WERI-Rb-1 (cell line): ENCODE measurements around the gene KIAA1328.
"Not testable (repeated sequence)": the region's sequence is repeated elsewhere in the genome, so short reads cannot be mapped to it uniquely, and the experiment has no call there.

Source experiments
- DNase-seq: peaks from one replicate; pipeline ENCODE4 v3.0.0-alpha.2; 2020
- H3K27ac ChIP-seq: fragments of 250-450 bp; sonication (Bioruptor Pico); 2 replicates; pipeline ENCODE4 v1.5.1; 2020; ENCODE audit warnings: mild to moderate bottlenecking, moderate library complexity
- H3K27me3 ChIP-seq: fragments of 250-450 bp; sonication (Bioruptor Pico); 2 replicates; pipeline ENCODE4 v1.5.1; 2021; ENCODE audit warnings: mild to moderate bottlenecking, low read depth, moderate library complexity; ENCODE audit not compliant: insufficient read depth, severe bottlenecking
- H3K36me3 ChIP-seq: fragments of 250-450 bp; sonication (Bioruptor Pico); 2 replicates; pipeline ENCODE4 v1.5.1; 2020; ENCODE audit warnings: mild to moderate bottlenecking, moderate library complexity
- H3K4me3 ChIP-seq: 2 replicates; pipeline ENCODE4 v1.5.1; 2011; ENCODE audit warnings: low read depth, mild to moderate bottlenecking, control low read depth, low read length
- H3K9me3 ChIP-seq: fragments of 250-450 bp; sonication (Bioruptor Pico); 2 replicates; pipeline ENCODE4 v1.5.1; 2021; ENCODE audit warnings: mild to moderate bottlenecking, moderate library complexity; ENCODE audit not compliant: severe bottlenecking
- TF ChIP-seq, protein P1 (sequence below): IDR thresholded peaks from 2 replicates; pipeline ENCODE4 v1.5.1; 2011; ENCODE audit warnings: low read depth, mild to moderate bottlenecking, control low read depth, inconsistent platforms, low read length

Gene KIAA1328

DNA sequence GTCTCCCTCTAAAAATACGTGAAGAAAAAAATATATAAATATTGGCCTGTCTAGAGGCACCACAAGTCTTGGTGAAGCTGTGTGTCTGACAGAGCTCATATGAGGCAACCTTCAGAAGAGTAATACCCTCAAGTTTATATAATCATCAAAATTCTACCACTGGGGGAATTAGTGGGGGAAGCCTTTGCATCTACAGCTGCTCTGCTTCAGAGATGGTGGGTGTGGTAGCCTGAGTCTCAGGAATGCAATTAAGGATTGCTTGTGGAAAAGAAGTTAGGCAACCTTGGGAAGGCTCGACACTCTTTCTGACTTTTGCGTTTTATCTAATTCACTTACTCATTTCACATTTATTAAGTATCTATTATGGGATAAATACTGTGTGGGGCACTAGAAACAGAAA, 17.5 kb upstream of the KIAA1328 start:
- TF ChIP-seq, protein P1, sequence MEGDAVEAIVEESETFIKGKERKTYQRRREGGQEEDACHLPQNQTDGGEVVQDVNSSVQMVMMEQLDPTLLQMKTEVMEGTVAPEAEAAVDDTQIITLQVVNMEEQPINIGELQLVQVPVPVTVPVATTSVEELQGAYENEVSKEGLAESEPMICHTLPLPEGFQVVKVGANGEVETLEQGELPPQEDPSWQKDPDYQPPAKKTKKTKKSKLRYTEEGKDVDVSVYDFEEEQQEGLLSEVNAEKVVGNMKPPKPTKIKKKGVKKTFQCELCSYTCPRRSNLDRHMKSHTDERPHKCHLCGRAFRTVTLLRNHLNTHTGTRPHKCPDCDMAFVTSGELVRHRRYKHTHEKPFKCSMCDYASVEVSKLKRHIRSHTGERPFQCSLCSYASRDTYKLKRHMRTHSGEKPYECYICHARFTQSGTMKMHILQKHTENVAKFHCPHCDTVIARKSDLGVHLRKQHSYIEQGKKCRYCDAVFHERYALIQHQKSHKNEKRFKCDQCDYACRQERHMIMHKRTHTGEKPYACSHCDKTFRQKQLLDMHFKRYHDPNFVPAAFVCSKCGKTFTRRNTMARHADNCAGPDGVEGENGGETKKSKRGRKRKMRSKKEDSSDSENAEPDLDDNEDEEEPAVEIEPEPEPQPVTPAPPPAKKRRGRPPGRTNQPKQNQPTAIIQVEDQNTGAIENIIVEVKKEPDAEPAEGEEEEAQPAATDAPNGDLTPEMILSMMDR = no peak
- Histone ChIP-seq H3K9me3 (no peaks in the 10 kb centered on the region), H3K4me3 (no peak overlapping the region), H3K27me3 (no peaks in the 10 kb centered on the region), H3K27ac (no peak overlapping the region), H3K36me3 (peaks cover 38% of the 10 kb centered on the region)
- DNase-seq = no peak

DNA sequence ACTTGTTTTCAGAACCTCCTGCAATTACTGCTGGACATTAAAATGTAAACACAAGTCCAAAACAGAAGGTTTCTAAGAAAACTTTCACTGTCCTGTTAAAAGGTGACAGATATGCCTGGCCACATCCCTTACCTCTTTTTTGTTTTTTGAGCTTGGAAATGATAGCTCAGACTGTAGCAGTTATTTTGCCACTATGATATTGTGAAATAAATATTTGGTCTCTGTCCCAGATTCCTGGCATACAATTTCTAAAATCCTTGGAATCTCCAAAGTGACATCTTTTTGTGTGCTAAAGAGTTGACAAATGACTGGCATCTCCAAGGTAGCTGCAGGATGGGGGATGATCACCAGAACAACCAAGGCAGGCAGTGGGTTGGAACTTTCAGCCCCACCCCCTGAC, 17.0 kb upstream of the KIAA1328 start:
- no peak for DNase-seq
- H3K4me3 ChIP-seq = no peak overlapping the region
- peaks cover 36% of the 10 kb centered on the region for H3K36me3 ChIP-seq
- no peaks in the 10 kb centered on the region for H3K27me3 ChIP-seq
- no peak overlapping the region for H3K27ac ChIP-seq
- TF ChIP-seq, protein P1 = no peak
- no peaks in the 10 kb centered on the region for H3K9me3 ChIP-seq

DNA sequence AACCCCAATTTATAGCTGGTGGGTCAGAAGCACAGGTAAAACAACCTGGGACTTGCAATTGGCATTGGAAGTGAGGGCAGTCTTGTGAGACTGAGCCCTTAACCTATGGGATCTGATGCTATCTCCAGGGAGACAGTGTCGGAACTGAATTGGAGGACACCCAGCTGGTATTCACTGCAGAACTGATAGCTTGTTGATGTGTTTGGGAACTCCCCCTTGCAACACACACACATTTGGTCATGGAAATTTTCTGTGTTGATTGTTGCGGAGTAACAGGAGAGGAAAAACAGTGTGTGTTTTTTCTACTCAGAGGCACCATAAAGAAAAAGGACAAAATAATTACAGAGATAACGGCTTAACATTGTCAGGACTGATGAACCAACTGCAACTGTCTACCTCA, 16.2 kb upstream of the KIAA1328 start:
- Histone ChIP-seq H3K36me3 (peaks cover 37% of the 10 kb centered on the region), H3K27ac (no peak overlapping the region), H3K27me3 (no peaks in the 10 kb centered on the region), H3K9me3 (no peaks in the 10 kb centered on the region), H3K4me3 (no peak overlapping the region)
- DNase-seq = no peak
- TF ChIP-seq, protein P1 = no peak

DNA sequence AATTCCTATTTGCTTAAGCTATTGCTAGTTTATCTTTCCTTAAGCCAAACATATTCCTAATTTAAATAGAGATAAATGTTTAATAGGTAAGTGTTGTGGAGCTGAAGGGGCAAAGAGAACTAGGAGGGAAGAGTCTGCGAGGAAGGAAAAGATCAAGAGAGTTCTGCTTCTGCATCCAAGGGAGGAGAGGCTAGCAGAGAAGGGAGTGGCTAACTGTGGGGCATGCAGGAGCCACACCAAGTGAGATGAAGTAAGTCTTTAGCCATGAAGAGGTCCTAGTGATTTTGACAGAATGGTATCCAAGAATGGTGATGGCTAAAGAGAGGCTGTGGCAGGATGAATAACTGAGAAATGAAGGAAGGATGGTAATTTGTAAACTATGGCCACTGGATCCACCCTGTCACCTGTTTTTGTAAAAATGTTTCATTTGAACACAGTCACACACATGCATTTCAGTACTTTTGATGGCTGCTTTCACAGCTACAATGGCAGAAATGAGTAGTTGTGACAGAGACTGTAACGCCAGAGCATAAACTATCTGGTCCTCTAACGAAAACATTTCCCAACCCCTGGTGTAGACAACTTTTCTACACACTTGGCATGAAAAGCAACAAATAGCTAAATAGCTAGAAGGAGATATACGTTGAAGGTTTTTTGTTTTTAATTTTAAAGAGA, 15.7 kb upstream of the KIAA1328 start:
- peaks cover 36% of the 10 kb centered on the region for H3K36me3 ChIP-seq
- DNase-seq = no peak
- H3K27ac ChIP-seq = no peak overlapping the region
- H3K4me3 ChIP-seq = no peak overlapping the region
- TF ChIP-seq, protein P1 = no peak
- no peaks in the 10 kb centered on the region for H3K9me3 ChIP-seq
- no peaks in the 10 kb centered on the region for H3K27me3 ChIP-seq

DNA sequence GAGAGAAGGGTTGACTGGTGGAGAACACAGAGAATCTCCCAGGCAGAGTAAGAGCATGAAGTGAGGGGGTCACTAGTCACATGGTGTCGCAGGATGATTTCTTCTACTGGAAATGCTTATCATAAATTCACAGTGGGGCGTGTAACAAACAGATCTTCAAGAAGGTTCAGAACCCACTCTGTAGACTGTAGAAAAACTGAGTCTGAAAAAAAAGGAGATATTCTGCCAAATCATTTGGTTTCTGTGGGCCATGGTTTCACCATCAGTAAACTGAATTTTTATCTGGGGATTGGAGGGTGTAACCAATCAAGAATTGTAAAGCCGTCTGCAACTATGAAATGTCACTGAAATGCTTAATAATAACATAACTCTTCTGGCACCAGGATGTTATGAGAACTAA, 15.1 kb upstream of the KIAA1328 start:
- no peak overlapping the region for H3K27ac ChIP-seq
- TF ChIP-seq, protein P1 = no peak
- no peaks in the 10 kb centered on the region for H3K9me3 ChIP-seq
- DNase-seq = no peak
- H3K4me3 ChIP-seq = no peak overlapping the region
- H3K36me3 ChIP-seq = peaks cover 34% of the 10 kb centered on the region
- H3K27me3 ChIP-seq = no peaks in the 10 kb centered on the region

DNA sequence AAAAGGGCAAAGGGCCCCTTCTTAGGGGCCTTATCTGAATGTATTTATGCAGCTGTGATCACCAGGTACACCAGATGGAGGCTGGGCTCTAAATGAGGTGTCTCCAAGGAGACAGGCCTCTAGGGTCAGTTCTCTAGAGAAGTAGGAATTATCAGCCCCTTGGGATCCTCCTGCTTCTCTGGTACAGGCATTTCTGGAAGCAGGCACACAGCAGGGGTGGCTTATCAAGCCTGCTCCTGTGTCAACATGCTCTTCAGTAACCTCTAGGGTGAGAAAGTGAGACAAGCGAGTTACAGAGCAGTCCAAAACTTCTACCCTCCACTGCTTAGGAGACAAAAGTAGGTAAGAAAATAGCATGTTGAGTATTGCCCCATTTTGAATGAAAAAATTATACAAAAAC, 13.9 kb upstream of the KIAA1328 start:
- no peak overlapping the region for H3K4me3 ChIP-seq
- H3K27me3 ChIP-seq = no peaks in the 10 kb centered on the region
- H3K27ac ChIP-seq = no peak overlapping the region
- peaks cover 31% of the 10 kb centered on the region for H3K36me3 ChIP-seq
- DNase-seq = peak; percentile 8
- TF ChIP-seq, protein P1 = no peak
- H3K9me3 ChIP-seq = no peaks in the 10 kb centered on the region

DNA sequence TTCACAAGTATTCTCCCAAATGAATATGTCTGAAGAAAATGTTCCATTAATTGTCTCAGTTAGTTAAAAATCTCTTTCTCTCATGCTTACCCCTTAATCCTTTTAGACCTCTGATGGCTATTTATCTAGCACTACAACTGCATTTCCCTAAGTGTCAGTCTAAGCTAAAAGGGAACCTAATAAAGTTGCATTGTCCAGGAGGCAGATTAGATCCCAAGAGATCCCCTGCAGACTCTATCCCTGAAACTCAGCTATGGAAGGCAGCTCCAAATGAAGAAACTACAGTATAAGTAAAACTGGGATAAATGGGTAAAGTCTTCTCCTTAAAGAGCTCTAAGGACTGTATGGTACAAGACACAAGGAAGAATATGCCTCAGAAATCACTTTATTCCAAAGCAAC, 12.8 kb upstream of the KIAA1328 start:
- H3K9me3 ChIP-seq, H3K4me3 ChIP-seq, DNase-seq, H3K27ac ChIP-seq, H3K27me3 ChIP-seq: not testable (repeated sequence)
- H3K36me3 ChIP-seq = peaks cover 31% of the 10 kb centered on the region
